GM19043 (cell line): ENCODE data around the gene DLK1.

Source experiments
- ATAC-seq: cut with Tn5 transposase; IDR thresholded peaks from one replicate; pipeline ENCODE4 v1.9.1; 2021; ENCODE audit warnings: low read depth; ENCODE audit not compliant: unreplicated experiment

Gene DLK1

DNA sequence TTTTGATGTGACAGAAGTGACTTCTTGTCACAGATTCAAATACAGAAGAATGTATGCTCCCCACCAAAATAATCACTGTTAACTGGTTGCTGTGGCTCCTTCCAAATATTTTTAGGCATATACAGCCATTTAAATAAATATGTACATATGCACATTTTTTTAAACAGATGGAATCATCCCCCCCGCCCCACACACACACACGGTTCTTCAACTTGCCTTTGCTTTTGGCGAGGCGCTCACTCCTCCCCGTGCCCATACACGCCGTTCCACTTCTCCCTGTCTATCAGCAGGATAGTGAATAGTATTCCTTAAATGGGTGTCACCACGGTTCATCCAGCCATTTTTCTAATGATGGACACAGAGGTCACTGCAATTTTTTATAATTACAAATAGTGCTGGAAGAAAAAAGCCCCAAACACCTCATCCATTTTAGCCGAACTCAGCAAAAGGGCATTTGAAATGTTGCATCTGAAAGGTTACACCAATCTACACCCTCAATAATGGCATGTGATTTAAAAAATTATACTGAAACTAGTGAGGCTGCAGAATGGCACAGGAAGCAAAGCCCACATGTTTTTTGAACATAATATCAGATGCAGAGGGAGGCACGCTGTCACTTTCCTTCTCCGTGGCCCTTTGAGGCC is 60.0 kb downstream of the DLK1 start:
- no peak for ATAC-seq

DNA sequence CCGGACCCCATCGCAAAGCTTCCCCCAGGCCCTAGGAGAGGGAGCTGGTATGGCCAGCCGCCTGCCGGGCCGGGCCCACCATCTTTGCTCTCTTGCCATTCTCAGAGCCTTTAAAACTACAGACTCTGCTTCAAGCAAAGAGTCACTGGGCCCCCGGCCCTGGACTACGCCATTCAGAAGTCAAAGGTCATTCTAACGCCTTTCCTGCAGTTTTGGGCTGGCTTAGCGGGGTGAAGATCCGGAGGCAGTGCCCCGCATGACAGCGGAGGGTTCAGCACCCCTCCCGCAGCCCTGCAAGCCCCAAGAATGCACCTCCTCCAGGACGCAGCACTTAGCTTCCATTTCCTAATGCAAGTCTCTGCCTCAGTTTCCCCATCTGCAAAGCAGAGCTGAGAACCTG is 61.0 kb downstream of the DLK1 start:
- ATAC-seq, result no peak
